Cortex of kidney (tissue), 1 donor: ENCODE measurements around the gene MTSS2.
"Not testable (repeated sequence)": the region's sequence is repeated elsewhere in the genome, so short reads cannot be mapped to it uniquely, and the experiment has no call there.

Source experiments
- DNase-seq: peaks from one replicate; lab custom pipeline; 2025; lab: John Stamatoyannopoulos, UW

MTSS2 gene

DNA sequence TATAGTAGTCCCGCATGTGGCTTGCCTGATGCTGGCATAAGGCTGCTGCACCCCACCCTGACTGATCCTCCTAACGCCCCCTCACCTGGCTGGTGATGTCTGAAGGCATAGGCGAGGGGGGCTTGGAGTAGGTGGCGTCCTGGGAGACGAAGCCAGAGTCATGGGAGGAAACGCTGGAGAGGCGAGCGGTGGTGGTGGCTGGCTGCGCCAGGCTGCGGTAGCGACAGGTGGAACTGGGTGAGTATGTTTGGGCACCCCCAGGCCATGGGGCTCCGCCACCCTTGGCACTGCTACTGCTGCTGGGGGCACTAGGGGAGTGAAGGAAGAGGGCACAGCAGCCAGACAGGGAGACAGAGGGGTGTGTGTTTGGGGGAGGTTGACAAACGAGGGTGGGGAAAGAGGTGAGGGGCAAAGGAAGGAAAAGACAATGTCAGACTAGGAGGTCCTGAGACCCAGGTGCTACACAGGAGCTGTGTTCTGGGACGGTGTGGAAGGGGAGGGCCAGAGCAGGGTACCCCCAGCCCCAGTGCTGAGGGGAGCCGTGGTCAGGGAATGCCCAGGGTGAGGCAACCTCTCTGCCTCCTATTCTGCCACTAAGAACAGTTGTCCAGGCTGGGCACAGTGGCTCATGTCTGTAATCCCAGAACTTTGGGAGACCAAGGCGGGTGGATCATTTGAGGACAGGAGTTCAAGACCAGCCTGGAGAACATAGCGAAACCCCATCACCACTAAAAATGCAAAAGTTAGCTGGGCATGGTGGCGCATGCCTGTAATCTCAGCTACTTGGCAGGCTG is 11.4 kb downstream of the MTSS2 start:
- no peak for DNase-seq

DNA sequence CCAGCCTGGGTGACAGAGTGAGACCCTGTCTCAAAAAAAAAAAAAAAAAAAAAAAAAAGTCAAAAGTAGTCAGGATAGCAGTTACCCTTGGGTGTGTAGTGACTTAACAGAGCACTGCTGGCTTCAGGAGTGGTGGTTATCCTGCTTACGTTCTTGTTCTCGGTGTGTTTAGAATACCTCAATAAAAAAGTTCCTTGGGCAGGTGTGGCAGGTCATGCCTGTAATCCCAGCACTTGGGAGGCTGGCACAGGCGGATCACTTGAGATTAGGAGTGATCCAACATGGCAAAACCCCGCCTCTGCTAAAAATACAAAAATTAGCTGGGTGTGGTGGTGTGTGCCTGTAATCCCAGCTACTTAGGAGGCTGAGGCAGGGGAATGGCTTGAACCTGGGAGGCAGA is 14.9 kb downstream of the MTSS2 start:
- not testable (repeated sequence) for DNase-seq

DNA sequence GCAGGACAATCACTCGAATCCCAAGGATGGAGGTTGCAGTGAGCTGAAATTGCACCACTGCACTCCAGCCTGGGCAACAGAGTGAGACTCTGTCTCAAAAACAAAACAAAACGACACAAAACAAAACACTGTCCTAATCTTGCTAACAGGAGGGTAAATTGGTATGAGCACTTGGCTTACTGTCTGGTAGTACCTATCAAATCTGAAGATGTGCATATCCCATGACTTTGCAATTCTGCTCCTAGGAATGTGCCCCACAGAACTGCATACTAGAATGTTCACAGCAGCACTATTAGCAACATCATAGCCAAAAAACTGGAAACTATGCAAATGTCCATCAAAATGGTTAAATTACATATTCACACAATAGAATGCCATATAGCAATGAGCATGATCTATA is 15.7 kb downstream of the MTSS2 start:
- DNase-seq: no peak

DNA sequence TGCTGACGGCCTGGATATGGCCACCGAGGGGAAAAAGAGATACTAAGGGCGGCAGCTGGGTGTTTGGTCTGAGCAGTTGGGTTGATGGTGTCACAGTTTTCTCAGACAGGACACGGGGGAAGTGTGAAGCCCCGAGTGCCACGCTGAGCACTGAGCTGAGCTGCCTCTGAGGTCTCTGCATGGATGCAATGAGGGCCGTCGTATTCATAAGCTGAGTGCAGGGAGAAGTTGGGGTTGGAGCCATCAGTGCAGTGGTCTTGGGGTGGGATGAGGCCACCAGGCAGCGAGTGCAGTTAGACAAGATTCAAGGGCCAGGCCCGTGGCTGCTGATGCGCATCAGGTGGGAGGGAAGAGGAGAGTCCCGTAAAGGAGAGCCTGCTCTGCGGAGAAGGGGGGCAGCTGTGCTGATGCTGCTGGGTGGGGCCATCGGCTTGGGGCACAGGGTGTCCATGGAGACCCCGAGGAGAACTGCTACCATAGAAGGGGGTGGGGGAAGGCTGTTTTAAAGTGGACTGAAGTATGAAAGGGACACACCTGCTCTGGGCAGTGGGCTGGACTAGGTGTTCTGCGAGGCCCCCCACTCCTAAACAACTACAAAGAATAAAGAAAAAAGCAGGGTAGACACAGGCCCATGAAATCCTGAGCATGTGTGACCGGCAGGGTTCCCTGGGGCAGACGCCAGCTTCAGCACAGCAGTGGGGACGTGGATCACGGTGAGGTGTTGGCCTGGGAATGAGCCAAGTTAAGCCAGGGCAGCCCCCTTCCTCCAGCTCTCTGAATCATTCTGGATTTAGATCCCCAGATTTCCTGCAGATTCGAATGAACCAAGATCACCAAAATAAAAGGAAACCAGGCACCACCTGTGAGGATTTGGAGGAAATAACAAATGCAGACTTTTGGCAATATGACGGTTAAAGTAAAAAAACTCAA is 19.8 kb downstream of the MTSS2 start:
- DNase-seq: no peak

DNA sequence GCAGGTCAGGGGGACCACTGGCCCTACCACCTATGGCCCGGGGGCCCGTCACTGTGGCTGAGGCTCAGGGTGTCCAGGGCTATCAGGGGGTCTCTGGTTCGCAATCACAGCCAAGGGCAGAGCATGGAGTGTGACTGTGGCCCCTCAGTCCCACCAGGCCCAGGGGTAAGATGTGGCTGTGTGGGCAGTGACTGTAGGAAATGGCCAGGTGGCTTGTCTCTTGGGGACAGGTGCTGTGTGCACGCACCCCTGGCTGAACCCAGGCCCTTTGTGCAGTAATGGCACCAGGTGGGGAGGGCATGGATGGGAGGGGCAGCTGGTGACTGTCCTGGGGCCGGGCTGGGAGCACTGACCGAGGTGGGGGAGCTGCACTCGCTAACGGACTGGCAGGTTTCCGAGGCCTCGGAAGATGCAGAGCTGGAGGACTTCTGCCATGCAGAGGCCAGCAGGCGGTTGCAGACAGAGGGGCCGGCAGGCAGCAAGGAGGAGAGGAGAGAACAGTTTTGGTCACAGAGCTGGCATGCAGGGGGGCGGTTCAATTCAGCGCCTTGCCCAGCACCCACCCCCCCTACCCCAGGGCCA is 20.6 kb downstream of the MTSS2 start:
- no peak for DNase-seq

DNA sequence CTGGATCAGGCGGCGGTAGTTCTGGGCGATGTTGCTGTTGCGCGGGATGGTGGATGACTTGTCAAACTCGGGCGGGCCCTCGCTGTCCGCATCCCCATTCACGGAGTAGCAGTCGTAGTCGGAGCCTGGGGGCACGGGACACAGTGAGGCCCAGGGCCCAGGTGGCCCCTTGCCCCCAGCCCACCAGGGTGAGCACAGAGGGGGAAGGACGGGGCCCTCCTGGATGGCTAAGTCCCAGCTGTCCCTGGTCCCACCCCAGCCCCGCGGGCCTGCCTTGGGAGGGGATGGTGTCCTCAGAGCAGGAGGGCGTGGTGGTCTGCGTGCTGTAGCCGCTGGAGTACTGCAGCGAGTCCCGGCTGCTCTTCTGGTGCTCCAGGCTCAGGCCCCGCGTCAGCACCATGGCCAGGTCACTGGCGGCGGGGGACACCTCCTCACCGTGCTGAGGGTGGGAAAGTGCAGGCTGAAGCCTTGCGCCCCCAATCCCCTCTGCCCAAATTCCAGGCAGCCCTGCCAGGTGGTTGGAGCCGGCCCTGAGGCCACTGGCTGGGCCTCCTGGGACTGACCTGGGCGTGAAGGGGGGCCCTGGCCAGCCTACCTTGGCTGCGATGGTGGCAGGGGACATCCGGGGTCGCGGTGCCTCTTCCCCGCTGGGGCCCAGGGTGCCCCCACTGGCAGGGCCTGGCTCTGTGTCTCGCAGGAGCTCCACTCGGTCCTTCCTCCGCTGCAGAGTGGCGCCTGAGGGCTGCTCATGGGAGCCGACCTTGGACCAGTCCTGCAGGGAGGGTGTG is 21.3 kb downstream of the MTSS2 start:
- DNase-seq: no peak

DNA sequence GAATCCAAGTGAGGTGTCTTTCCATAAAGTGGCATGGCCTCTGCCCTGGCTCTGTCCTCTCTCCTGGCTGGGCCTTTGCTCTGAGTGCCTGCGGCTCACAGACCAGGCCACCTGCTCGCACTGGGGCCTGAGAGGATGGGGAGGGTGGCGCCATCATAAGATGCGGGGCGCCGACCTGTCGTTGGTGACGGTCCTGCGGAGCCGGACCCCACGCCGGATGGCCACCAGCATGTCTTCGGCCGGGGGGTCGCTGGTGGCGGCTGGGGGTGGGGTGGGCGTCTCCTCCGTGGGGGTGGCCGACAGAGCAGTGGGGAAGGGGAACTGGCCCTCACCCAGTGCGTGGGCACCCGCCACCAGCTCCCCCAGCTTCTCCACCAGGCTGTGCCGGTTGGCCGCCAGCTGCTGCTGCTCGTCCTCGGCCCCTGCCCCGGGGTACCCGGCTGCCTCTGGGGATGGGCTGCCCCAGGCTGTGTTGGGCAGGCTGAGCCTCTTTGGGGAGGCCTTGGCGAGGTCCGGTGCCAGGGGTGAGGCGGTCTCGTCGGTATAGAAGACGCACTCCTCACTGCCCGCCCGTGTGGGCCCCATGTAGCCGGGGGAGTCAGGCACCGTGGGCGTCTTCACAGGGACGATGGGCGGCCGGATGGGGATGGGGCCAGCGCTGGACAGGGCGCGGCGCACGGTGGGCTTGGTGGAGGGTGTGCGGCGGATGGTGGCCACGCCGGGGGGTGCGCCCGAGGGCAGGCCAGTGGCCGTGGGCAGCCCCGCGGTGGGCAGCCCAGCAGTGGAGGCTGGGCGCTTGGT is 22.1 kb downstream of the MTSS2 start:
- no peak for DNase-seq

DNA sequence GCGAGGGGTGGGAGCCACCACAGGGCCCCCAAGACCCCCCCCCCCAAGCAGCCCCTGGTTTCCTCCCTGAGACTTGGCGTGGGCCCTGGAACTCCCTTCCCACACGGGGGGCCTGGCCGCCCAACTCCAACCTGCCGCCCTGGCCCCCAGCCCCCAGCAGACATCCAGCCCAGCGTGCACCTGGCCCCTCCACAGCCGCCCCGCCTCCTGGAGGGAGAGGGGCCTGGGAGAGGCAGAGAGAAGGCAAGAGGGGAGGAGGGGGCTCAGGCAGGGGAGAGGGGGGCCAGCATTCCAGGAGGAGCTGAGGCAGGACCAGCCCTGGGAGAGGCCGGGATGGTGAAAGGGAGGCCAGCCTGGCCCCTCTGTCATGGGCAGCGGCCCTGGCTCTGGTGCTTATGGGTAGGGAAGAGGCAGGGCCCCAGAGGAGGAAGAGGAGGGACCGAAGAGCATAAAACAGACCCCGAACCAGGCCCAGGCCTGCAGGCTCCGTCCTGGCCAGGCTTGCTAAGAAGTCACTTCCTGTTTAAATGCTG is 22.8 kb downstream of the MTSS2 start:
- no peak for DNase-seq

DNA sequence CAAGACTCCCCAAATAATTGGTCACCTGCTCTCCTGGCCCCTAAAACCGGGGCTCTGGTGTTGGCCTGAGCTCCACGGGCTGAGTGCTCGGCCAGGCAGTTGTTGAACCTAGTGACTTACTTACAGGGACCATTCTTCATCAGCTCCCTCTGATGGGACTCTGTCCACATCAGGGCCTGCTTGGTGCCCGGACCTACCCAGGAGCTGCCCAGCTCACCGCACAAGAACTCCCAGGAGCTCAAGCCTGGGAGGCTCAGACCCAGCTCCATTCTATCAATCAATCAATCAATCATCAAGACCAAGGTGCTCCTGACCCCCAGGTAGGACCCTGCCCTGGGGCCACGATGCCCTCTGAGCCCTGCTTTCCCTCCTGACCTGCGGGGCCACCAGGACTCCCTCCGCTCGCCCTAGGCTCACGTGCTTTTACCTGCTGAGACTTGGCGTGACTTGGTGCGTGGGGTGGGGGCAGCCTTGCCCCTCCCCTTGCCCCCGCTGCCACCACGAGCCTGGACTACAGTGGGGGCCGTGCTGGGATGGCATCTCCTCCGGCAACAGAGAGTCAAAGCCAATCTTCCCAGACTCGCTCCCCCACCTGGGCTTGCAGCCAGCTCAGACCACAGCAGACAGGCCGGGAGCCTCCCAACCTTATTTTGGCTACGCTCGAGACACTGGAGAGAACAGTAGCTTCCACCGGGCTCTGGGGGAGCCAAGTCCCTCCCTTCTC is 23.8 kb downstream of the MTSS2 start:
- no peak for DNase-seq

DNA sequence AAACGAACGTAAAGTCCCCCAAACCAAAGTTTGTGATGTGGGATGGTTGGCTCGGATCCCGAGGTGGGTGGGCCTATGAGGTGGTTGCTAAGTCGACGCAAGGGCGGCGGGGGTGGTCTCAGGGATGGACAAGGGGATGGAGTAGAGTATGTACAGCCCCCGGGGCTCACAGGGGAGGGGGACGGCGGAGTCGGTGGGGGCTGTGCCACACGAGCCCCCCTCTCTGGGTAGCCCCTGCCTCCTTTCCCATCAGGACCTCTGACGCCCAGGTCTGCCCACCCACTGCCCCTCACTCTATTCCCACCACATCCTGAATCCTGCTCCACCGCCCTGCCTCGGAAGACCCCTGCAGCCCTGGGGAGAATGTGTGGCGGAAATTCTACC is 24.3 kb downstream of the MTSS2 start:
- no peak for DNase-seq

DNA sequence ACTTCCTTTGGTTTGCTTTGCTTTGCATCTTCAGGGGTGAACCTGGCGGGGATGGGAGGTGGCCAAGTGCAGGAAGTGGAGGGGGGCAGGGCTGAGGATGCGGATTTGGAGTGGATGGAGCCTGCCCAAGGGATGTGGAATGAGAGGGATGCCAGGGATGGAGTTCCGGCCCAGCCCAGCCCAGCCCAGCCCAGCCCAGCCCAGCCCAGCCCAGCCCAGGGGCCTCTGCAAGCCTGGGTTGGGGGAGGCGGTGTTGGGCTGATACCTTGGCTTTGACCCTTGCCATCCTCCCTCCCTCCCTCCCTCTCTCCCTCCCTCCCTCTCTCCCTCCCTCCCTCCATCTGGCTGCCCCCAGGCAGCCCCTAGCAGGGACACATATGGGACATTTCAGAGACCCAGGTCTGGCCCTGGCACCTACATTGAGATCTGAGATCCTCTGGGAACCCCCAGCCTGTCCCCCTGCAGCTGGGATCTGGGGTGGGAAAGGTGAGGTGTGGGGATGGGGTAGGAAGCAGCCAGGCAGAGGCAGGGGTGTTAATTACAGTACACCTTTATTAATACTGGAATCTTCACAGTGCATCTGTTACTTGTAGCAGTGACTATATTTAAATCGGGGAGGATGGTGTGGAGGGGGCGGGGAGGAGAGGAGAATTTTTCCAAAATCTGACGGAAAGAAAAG is 25.0 kb downstream of the MTSS2 start:
- no peak for DNase-seq

DNA sequence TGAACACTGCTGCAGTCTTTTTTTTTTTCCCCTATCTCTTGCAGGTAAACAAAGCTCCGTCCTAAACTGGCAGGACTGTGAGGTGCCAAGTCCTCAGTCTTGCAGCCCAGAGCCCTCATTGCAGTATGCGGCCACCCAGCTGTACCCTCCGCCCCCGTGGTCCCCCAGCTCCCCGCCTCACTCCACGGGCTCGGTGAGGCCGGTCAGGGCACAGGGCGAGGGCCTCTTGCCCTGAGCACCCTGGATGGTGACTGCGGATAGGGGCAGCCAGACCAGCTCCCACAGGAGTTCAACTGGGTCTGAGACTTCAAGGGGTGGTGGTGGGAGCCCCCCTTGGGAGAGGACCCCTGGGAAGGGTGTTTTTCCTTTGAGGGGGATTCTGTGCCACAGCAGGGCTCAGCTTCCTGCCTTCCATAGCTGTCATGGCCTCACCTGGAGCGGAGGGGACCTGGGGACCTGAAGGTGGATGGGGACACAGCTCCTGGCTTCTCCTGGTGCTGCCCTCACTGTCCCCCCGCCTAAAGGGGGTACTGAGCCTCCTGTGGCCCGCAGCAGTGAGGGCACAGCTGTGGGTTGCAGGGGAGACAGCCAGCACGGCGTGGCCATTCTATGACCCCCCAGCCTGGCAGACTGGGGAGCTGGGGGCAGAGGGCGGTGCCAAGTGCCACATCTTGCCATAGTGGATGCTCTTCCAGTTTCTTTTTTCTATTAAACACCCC is 25.7 kb downstream of the MTSS2 start:
- no peak for DNase-seq

DNA sequence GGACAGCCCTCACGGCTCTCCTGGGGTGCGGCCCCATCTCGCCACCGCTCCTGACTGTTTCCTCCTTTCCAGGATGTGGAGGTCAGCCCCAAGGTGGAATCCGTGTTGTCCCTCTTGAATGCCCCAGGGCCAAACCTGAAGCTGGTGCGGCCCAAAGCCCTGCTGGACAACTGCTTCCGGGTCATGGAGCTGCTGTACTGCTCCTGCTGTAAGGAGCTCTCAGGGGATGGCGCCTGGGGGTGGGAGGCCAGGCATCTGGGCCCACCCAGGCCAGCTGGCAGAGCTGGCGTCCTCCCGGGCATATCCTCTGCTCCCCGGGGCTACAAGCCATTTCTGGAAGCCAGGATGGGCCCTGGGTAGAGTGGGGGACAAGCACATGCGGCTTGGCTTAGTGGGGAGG is 26.3 kb downstream of the MTSS2 start:
- DNase-seq: no peak

DNA sequence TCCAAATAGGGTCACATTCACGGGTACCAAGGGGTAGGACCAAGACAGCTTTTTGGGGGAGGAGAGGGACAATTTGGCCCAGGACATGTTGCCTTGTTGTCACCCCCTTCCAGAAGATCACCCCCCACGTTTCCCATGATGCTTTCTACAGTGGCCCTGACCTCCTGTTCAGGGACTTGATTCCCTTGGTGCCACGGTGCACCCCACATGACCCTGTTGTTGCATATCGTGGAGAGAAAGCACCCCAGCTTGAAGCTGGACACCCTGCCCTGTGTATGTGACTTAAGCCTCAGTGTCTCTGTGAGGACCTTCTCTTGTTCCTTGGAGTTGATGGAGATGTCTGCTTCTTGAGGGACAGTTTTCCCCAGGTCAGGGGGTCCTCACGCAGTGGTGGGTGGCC is 26.9 kb downstream of the MTSS2 start:
- no peak for DNase-seq

DNA sequence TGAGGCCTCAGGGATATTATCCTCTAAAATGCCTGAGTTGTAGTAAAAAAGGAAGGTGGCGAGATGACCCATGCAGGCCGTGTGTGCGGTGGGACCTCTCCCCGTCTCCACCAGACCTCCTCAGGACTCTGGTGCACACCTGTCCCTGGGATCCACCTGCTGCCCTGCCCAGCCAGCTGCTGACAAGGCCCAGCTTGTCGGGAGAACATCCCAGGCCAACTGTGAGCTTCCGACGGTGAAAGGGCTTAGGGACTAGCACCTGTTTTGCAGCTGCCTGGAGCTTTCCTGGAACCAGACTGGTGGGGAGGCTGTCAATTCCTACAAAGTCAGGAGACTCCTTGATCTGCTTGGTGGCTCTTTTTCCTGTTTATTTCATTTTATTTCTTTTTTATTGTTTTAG is 27.9 kb downstream of the MTSS2 start:
- DNase-seq: no peak

DNA sequence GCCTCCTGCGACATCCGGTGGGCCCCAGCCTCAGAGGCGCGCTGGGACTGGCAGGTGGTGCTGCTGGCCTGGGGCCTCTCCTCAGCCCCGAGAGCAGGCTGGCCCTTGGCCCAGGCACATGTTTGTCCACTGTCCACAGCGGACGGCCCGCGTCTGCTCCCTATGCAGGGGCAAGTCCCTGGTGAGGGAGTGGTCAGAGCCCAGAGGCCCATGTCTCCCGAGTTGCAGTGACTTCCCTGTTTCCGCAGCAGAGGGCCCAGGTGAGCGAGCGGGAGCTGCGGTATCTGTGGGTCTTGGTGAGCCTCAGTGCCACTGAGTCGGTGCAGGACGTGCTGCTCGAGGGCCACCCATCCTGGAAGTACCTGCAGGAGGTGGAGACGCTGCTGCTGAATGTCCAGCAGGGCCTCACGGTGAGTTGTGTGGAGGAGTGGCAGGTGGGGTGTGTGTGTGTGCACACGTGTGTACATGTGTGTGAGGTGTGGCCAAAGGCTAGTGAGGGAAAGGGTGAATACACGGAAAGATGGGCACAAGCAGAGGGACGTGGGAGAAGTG is 29.1 kb downstream of the MTSS2 start:
- DNase-seq: no peak

DNA sequence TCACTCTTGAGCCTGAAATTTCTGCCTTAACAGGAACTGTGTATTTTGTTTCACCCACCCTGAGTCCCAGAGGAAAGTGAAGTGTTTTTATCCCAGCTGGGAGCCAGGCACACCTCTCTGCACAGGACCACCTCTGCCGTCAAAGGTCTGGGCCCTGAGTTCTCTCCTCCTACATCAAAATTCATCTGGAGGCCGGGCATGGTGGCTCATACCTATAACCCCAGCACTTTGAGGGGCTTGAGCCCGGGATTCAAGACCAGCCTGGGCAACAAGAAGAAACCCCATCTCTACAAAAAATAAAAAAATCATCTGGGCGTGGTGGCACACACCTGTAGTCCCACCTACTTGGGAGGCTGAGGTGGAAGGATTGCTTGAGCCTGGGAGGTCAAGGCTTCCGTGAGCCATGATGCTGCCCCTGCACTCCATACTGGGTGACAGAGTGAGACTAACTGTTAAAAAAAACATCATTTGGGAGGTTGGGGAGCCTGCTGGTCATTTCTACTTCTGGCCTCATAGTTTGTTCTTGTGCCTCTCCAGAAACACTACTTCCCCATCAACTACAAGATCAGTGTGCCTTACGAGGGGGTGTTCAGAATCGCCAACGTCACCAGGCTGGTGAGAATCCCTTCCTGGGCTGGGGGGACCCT is 29.7 kb downstream of the MTSS2 start:
- no peak for DNase-seq
